ENCODE measurements around the gene UTP20. TPM values are rescaled to one million over a fixed set of nuclear protein-coding genes. Genes with fewer than 3 reads are reported as not detected.
"Not testable (repeated sequence)": the region's sequence is repeated elsewhere in the genome, so short reads cannot be mapped to it uniquely, and the experiment has no call there.

The UTP20 gene
- total RNA-seq, 6 experiments from 2014 or later: 4.6 to 8.5 (median 6.5) TPM

GRCh38 chr12:101407049-101407435, 127.1 kb downstream of the UTP20 start:
- peak overlapping the region; percentile 90 to 96 (median 90) for H3K4me3 ChIP-seq
- TF ChIP-seq POLR2A (IDR thresholded peaks at IDR 0.05): no peak
- TF ChIP-seq CTCF (IDR thresholded peaks at IDR 0.05): no peak
- peak; percentile 12 to 25 (median 20) for ATAC-seq
- no peaks in the 10 kb centered on the region for H3K9me3 ChIP-seq
- intact Hi-C loops (cut with DNase I): no loop called here
- H3K36me3 ChIP-seq: peaks cover 0 to under 1% (median 0%) of the 10 kb centered on the region in 4 donors
- H3K27me3 ChIP-seq: no peaks in the 10 kb centered on the region
- peak in 1 of 3 donors; percentile 47 for DNase-seq
- peak overlapping the region; percentile 87 to 98 (median 95) for H3K27ac ChIP-seq
- WGBS (ENCODE audit: insufficient coverage, low coverage, low lambda C conversion rate, missing lambda C conversion rate): 0% methylated on average over 7 of the region's 18 CpGs
- peaks cover 0 to 15% (median 4%) of the 10 kb centered on the region in 4 donors for H3K4me1 ChIP-seq

GRCh38 chr12:101407436-101408345, 127.8 kb downstream of the UTP20 start, which contains the start of gene ARL1:
TSS of gene ARL1 (minus strand) at chr12:101407772. CDS start at chr12:101407645, 127 bp downstream.
- Histone ChIP-seq H3K36me3 (no peaks in the 10 kb centered on the region), H3K4me1 (peaks cover 0 to 15% (median 4%) of the 10 kb centered on the region in 4 donors), H3K4me3 (peak within 1 kb of the TSS; percentile 90 to 96 (median 90)), H3K9me3 (no peaks in the 10 kb centered on the region), H3K27me3 (no peaks in the 10 kb centered on the region), H3K27ac (peak within 1 kb of the TSS; percentile 87 to 98 (median 95))
- under 1% methylated on average over 49 of the region's 71 CpGs for WGBS (ENCODE audit: insufficient coverage, low coverage, low lambda C conversion rate, missing lambda C conversion rate)
- peak; percentile 92 to 96 (median 94) for ATAC-seq
- TF ChIP-seq CTCF (IDR thresholded peaks at IDR 0.05) (no peak), POLR2A (IDR thresholded peaks at IDR 0.05) (peak; percentile 64)
- intact Hi-C loops (cut with DNase I): no loop called here
- DNase-seq: peak; percentile 86 to 89 (median 88)

GRCh38 chr12:101410169-101410568, 130.3 kb downstream of the UTP20 start:
- intact Hi-C loops (cut with DNase I): loop anchor here in 1 of 2 donors (10.0 kb wide), 1 partner anchor 425 kb away; the partner anchor contains the start of gene GNPTAB
- not testable (repeated sequence) for H3K36me3 ChIP-seq, H3K9me3 ChIP-seq, H3K27ac ChIP-seq, H3K27me3 ChIP-seq, DNase-seq, H3K4me3 ChIP-seq, ATAC-seq
- peaks cover 0 to 15% (median 4%) of the 10 kb centered on the region in 4 donors for H3K4me1 ChIP-seq
- WGBS (ENCODE audit: insufficient coverage, low coverage, low lambda C conversion rate, missing lambda C conversion rate): 75% methylated on average over 4 of the region's 8 CpGs

GRCh38 chr12:101414533-101415119, 134.7 kb downstream of the UTP20 start:
- DNase-seq (no peak), ATAC-seq (peak; percentile 66 to 80 (median 74))
- TF ChIP-seq CTCF (IDR thresholded peaks at IDR 0.05) (peak; percentile 57 to 72 (median 58)), POLR2A (IDR thresholded peaks at IDR 0.05) (no peak)
- H3K36me3 ChIP-seq: no peaks in the 10 kb centered on the region
- intact Hi-C loops (cut with DNase I): loop anchor here in 1 of 2 donors (10.0 kb wide), 1 partner anchor 420 kb away; the partner anchor contains the start of gene GNPTAB
- no peak overlapping the region for H3K4me3 ChIP-seq
- H3K27me3 ChIP-seq: no peaks in the 10 kb centered on the region
- 2% methylated on average over 2 of the region's 2 CpGs for WGBS (ENCODE audit: insufficient coverage, low coverage, low lambda C conversion rate, missing lambda C conversion rate)
- H3K9me3 ChIP-seq: no peaks in the 10 kb centered on the region
- no peak overlapping the region for H3K27ac ChIP-seq
- H3K4me1 ChIP-seq: no peaks in the 10 kb centered on the region
